ENCODE data around the gene EWSR1.

- TF ChIP-seq POLR2A (IDR thresholded peaks at IDR 0.05; ENCODE audit: low read depth) = no peak
- TF ChIP-seq CTCF (IDR thresholded peaks at IDR 0.05) = no peak
Measured at GRCh38 chr22:29258407-29259252, 9.4 kb upstream of the EWSR1 start.
